ENCODE results near the gene NR1H4.
"Not testable (repeated sequence)": the region's sequence is repeated elsewhere in the genome, so short reads cannot be mapped to it uniquely, and the experiment has no call there.

The NR1H4 gene

GRCh38 chr12:100473716-100474150 lies at the start of gene NR1H4:
Gene NR1H4 (plus strand): TSS chr12:100473866. CDS start chr12:100493324, 19,458 bp downstream.
- ChIA-PET POLR2A (ENCODE audit: low non-redundant PET) (no interaction called here), CTCF (no interaction called here)
- no peak within 1 kb of the TSS for H3K27ac ChIP-seq
- no peak for DNase-seq (ENCODE audit: low spot score)
- TF ChIP-seq, protein P1, sequence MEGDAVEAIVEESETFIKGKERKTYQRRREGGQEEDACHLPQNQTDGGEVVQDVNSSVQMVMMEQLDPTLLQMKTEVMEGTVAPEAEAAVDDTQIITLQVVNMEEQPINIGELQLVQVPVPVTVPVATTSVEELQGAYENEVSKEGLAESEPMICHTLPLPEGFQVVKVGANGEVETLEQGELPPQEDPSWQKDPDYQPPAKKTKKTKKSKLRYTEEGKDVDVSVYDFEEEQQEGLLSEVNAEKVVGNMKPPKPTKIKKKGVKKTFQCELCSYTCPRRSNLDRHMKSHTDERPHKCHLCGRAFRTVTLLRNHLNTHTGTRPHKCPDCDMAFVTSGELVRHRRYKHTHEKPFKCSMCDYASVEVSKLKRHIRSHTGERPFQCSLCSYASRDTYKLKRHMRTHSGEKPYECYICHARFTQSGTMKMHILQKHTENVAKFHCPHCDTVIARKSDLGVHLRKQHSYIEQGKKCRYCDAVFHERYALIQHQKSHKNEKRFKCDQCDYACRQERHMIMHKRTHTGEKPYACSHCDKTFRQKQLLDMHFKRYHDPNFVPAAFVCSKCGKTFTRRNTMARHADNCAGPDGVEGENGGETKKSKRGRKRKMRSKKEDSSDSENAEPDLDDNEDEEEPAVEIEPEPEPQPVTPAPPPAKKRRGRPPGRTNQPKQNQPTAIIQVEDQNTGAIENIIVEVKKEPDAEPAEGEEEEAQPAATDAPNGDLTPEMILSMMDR (conservative IDR thresholded peaks at IDR 0.05; ENCODE audit: low read depth) = no peak

DNA sequence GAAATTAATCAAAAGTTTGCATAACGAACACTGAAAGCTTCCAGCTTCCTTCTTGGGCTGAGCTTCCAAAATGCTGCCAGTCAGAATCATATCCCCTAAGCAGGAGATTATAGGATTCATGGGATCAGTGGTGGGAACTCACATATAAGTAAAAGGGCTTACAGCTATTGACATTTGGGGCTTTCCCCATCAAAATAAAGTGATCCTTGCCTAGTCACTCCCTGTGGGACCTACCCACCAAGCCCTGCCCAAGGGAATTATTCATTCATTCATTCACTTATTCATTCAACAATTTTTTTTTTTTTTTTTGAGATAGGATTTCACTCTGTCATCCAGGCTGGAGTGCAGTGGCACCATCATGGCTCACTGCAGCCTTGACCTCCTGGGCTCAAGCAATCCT lies 47.5 kb upstream of the NR1H4 start:
- no peak overlapping the region for H3K27ac ChIP-seq
- DNase-seq (ENCODE audit: low spot score) = no peak
- TF ChIP-seq, protein P1 (conservative IDR thresholded peaks at IDR 0.05; ENCODE audit: low read depth) = no peak
- ChIA-PET CTCF (no interaction called here), POLR2A (ENCODE audit: low non-redundant PET) (no interaction called here)

DNA sequence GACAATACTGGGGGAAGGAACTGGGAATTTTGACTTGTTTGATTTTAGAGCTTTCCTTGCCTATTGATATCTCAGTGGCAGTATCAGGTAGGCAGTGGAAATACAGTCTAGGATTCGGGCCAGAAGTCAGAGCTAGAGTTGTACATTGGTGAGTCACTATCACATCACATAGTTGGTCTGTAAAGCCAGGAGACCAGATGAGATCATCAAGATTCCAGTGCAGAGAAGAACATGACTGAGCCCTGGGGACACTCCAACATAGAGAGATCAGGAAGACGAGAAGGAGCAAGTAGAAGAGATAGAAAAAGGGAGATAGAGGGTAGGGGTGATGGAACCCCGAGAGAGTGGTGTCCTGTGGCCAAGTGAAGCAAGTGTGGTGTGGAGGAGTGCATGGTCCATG lies 46.6 kb upstream of the NR1H4 start:
- POLR2A ChIA-PET (ENCODE audit: low non-redundant PET) = no interaction called here
- H3K27ac ChIP-seq = no peak overlapping the region
- TF ChIP-seq, protein P1 (conservative IDR thresholded peaks at IDR 0.05; ENCODE audit: low read depth) = no peak
- DNase-seq (ENCODE audit: low spot score) = peak; percentile 59
- CTCF ChIA-PET = interaction anchor here (0.6 kb wide), 1 partner anchor 306 kb away, joined by 3 read pairs; no protein-coding TSS in a partner anchor

- POLR2A ChIA-PET (ENCODE audit: low non-redundant PET); DNase-seq (ENCODE audit: low spot score); H3K27ac ChIP-seq: not testable (repeated sequence)
- CTCF ChIA-PET = interaction anchor here (0.6 kb wide), 1 partner anchor 22 kb away, joined by 3 read pairs; no protein-coding TSS in a partner anchor
Observed at GRCh38 chr12:100430251-100430650, 43.4 kb upstream of the NR1H4 start.

- ChIA-PET POLR2A (ENCODE audit: low non-redundant PET) (no interaction called here), CTCF (interaction anchor here (0.8 kb wide), 1 partner anchor 29 kb away, joined by 3 read pairs; no protein-coding TSS in a partner anchor)
- no peak overlapping the region for H3K27ac ChIP-seq
- TF ChIP-seq, protein P1 (conservative IDR thresholded peaks at IDR 0.05; ENCODE audit: low read depth) = no peak
- no peak for DNase-seq (ENCODE audit: low spot score)
Observed at GRCh38 chr12:100433701-100434100, 40.0 kb upstream of the NR1H4 start.

DNA sequence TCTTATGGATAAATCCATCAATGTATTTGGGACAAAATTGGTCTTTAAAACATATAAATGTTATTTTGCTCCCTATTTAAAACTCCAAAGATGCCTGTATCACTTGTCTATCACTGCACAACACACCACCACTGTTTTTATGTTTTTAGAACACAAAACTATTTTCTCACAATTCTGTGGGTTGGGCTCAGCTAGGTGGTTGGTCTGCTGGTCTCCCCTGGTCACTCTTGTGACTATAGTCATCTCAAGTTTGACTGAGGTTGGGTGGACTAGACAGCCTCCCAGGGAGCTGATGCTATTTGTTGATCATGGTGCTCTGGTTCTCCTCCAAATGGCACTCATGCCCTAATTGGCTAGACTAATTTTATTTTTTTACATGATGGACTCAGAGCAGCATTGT lies 39.5 kb upstream of the NR1H4 start:
- H3K27ac ChIP-seq = no peak overlapping the region
- TF ChIP-seq, protein P1 (conservative IDR thresholded peaks at IDR 0.05; ENCODE audit: low read depth) = no peak
- ChIA-PET CTCF (no interaction called here), POLR2A (ENCODE audit: low non-redundant PET) (no interaction called here)
- DNase-seq (ENCODE audit: low spot score) = no peak

DNA sequence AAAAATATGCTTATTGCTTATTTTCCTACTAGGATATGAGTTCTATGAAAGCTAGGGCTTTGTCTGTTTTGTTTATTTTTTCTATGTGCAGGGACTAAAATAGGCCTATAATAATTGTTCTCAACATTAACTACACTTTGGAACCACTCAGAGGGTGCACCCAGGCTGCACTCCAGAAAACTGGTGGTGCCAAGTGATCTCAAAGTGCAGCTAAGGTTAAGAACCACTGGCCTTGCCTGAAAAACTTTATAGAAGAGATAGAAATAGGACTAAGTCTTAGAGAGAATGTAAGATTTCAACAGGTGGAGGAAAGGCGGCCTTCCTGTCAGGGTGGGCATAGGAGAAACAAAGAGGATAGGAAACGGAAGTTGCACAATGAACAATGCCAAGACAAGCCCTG lies 37.7 kb upstream of the NR1H4 start:
- CTCF ChIA-PET = no interaction called here
- POLR2A ChIA-PET (ENCODE audit: low non-redundant PET) = no interaction called here
- TF ChIP-seq, protein P1 (conservative IDR thresholded peaks at IDR 0.05; ENCODE audit: low read depth) = no peak
- no peak for DNase-seq (ENCODE audit: low spot score)
- no peak overlapping the region for H3K27ac ChIP-seq

Measured in RWPE1 (cell line).